H9 (cell line): ENCODE data around the gene AGMO. TPM values are rescaled to one million over a fixed set of nuclear protein-coding genes. Genes with fewer than 3 reads are reported as not detected.

Experiments used
- DNase-seq: peaks from one replicate; pipeline ENCODE4 v3.0.0-alpha.2; 2017
- H2AFZ ChIP-seq: one replicate; pipeline ENCODE4 v1.6.1; 2013; ENCODE audit warnings: mild to moderate bottlenecking, low read length, control low read depth, moderate library complexity
- H2AK5ac ChIP-seq: 2 replicates; pipeline ENCODE4 v1.6.1; 2013; ENCODE audit warnings: low read length, control low read depth, mixed read lengths; ENCODE audit not compliant: insufficient read length
- H2BK120ac ChIP-seq: one replicate; pipeline ENCODE4 v1.6.1; 2013; ENCODE audit warnings: low read depth, mild to moderate bottlenecking, low read length, control low read depth, inconsistent platforms; ENCODE audit not compliant: poor library complexity, severe bottlenecking
- H2BK12ac ChIP-seq: 2 replicates; pipeline ENCODE4 v1.6.1; 2013; ENCODE audit warnings: low read length, control low read depth, mixed read lengths, low read depth; ENCODE audit not compliant: insufficient read length
- H2BK15ac ChIP-seq: 2 replicates; pipeline ENCODE4 v1.6.1; 2013; ENCODE audit warnings: low read depth, low read length, control low read depth
- H2BK20ac ChIP-seq: one replicate; pipeline ENCODE4 v1.6.1; 2013; ENCODE audit warnings: low read depth, mild to moderate bottlenecking, low read length, control low read depth, inconsistent platforms; ENCODE audit not compliant: poor library complexity, severe bottlenecking
- H2BK5ac ChIP-seq: 2 replicates; pipeline ENCODE4 v1.6.1; 2013; ENCODE audit warnings: low read length, control low read depth, mixed read lengths; ENCODE audit not compliant: insufficient read length
- H3K14ac ChIP-seq: 2 replicates; pipeline ENCODE4 v1.6.1; 2013; ENCODE audit warnings: low read length, control low read depth; ENCODE audit not compliant: insufficient read depth
- H3K18ac ChIP-seq: 2 replicates; pipeline ENCODE4 v1.6.1; 2013; ENCODE audit warnings: low read depth, mild to moderate bottlenecking, mixed read lengths, low read length, control low read depth; ENCODE audit not compliant: insufficient read length
- H3K23ac ChIP-seq: 2 replicates; pipeline ENCODE4 v1.6.1; 2013; ENCODE audit warnings: low read length, control low read depth, mixed read lengths, low read depth; ENCODE audit not compliant: insufficient read length
- H3K23me2 ChIP-seq: 2 replicates; pipeline ENCODE4 v1.6.1; 2013; ENCODE audit warnings: low read depth, mild to moderate bottlenecking, mixed read lengths, low read length, control low read depth; ENCODE audit not compliant: insufficient read length, poor library complexity, severe bottlenecking
- H3K27ac ChIP-seq: 2 replicates; pipeline ENCODE4 v1.5.1; 2013; ENCODE audit warnings: low read length, control low read depth, mixed read lengths, low read depth; ENCODE audit not compliant: insufficient read length
- H3K27me3 ChIP-seq: 2 replicates; pipeline ENCODE4 v1.6.1; 2013; ENCODE audit warnings: low read length, control low read depth, inconsistent platforms; ENCODE audit not compliant: insufficient read depth
- H3K4ac ChIP-seq: 2 replicates; pipeline ENCODE4 v1.6.1; 2013; ENCODE audit warnings: low read depth, mild to moderate bottlenecking, control low read depth, inconsistent platforms, low read length, moderate library complexity
- H3K4me1 ChIP-seq: 2 replicates; pipeline ENCODE4 v1.6.1; 2013; ENCODE audit warnings: low read length, control low read depth, inconsistent platforms; ENCODE audit not compliant: insufficient read depth
- H3K4me2 ChIP-seq: 2 replicates; pipeline ENCODE4 v1.6.1; 2013; ENCODE audit warnings: low read length, control low read depth, mixed read lengths; ENCODE audit not compliant: insufficient read length, insufficient read depth
- H3K56ac ChIP-seq: 2 replicates; pipeline ENCODE4 v1.6.1; 2013; ENCODE audit warnings: low read depth, mild to moderate bottlenecking, mixed read lengths, low read length, control low read depth; ENCODE audit not compliant: insufficient read length
- H3K79me1 ChIP-seq: 2 replicates; pipeline ENCODE4 v1.6.1; 2013; ENCODE audit warnings: low read depth, mild to moderate bottlenecking, moderate library complexity, low read length, control low read depth, inconsistent platforms; ENCODE audit not compliant: insufficient read depth, poor library complexity, severe bottlenecking
- H3K79me2 ChIP-seq: 2 replicates; pipeline ENCODE4 v1.6.1; 2013; ENCODE audit warnings: low read length, control low read depth, inconsistent platforms; ENCODE audit not compliant: insufficient read depth
- H3K9ac ChIP-seq: 2 replicates; pipeline ENCODE4 v1.6.1; 2013; ENCODE audit warnings: low read length, control low read depth, mixed read lengths; ENCODE audit not compliant: insufficient read length; ENCODE audit errors: extremely low read depth
- H3K9me3 ChIP-seq: one replicate; pipeline ENCODE4 v1.6.1; 2013; ENCODE audit warnings: low read depth, low read length, inconsistent platforms; ENCODE audit not compliant: control insufficient read depth
- H3T11ph ChIP-seq: one replicate; pipeline ENCODE4 v1.6.1; 2013; ENCODE audit warnings: mild to moderate bottlenecking, low read length, control low read depth, inconsistent platforms
- H4K20me1 ChIP-seq: one replicate; pipeline ENCODE4 v1.6.1; 2013; ENCODE audit not compliant: control insufficient read depth, insufficient read length, insufficient read depth
- H4K5ac ChIP-seq: 2 replicates; pipeline ENCODE4 v1.6.1; 2013; ENCODE audit warnings: low read depth, mild to moderate bottlenecking, mixed read lengths, low read length, control low read depth; ENCODE audit not compliant: insufficient read length
- H4K8ac ChIP-seq: replicated peaks from 2 replicates; pipeline ENCODE4 v1.6.1; 2013; ENCODE audit warnings: low read length, control low read depth, mixed read lengths, low read depth; ENCODE audit not compliant: insufficient read length
- H4K91ac ChIP-seq: 2 replicates; pipeline ENCODE4 v1.6.1; 2013; ENCODE audit warnings: low read depth, mild to moderate bottlenecking, moderate library complexity, mixed read lengths, low read length, control low read depth; ENCODE audit not compliant: insufficient read length
- H3K27ac Mint-ChIP-seq, 3 experiments: 2 replicates in 2 of 3; 3 replicates in 1 of 3; pipeline ENCODE4 v1.8.0; 2020 to 2021; ENCODE audit warnings: mixed read lengths in 3 of 3, mild to moderate bottlenecking in 1 of 3, moderate library complexity in 1 of 3
- H3K27me3 Mint-ChIP-seq: 2 replicates; pipeline ENCODE4 v1.8.0; 2021; ENCODE audit warnings: low read depth, mild to moderate bottlenecking, moderate library complexity, mixed read lengths
- H3K36me3 Mint-ChIP-seq, 3 experiments: 2 replicates in 2 of 3; 3 replicates in 1 of 3; pipeline ENCODE4 v1.8.0; 2020 to 2021; ENCODE audit warnings: low read depth in 3 of 3, mixed read lengths in 3 of 3; ENCODE audit not compliant: insufficient read depth in 1 of 3
- H3K4me1 Mint-ChIP-seq, 2 experiments: 2 replicates each; pipeline ENCODE4 v1.8.0; 2020; ENCODE audit warnings: mixed read lengths in 2 of 2
- H3K4me3 Mint-ChIP-seq, 2 experiments: 2 replicates in 1 of 2; 3 replicates in 1 of 2; pipeline ENCODE4 v1.8.0; 2020 to 2021; ENCODE audit warnings: mild to moderate bottlenecking in 2 of 2, mixed read lengths in 2 of 2, moderate library complexity in 1 of 2
- H3K9me3 Mint-ChIP-seq, 2 experiments: 2 replicates in 1 of 2; 3 replicates in 1 of 2; pipeline ENCODE4 v1.8.0; 2020; ENCODE audit warnings: mild to moderate bottlenecking in 2 of 2, mixed read lengths in 2 of 2, moderate library complexity in 1 of 2
- CTCF ChIP-seq: fragments of 200-600 bp; sonication (generic); conservative IDR thresholded peaks from 3 replicates; pipeline ENCODE4 v1.8.0; 2021; ENCODE audit warnings: antibody characterized with exemption, mild to moderate bottlenecking
- WGBS: extraction: QIAGEN DNeasy Blood & Tissue Kit; methylation state at CpG from one replicate; pipeline ENCODE4 v1.1.7; 2013; ENCODE audit warnings: missing lambda C conversion rate, low lambda C conversion rate, mixed read lengths; ENCODE audit not compliant: insufficient read length; ENCODE audit errors: extremely low coverage; 5-methylcytosine and 5-hydroxymethylcytosine counted together
- total RNA-seq: library from RNA; stranded (reverse); gene quantifications from 2 replicates; pipeline ENCODE4 v1.2.1, GENCODE V29; 2021

AGMO gene
- total RNA-seq, 1 experiment from 2014 or later, result 0.70 TPM

- H3K18ac ChIP-seq, result no peak overlapping the region
- no peak overlapping the region for H4K8ac ChIP-seq
- DNase-seq, result no peak
- H4K20me1 ChIP-seq, result no peaks in the 10 kb centered on the region
- H4K5ac ChIP-seq, result no peak overlapping the region
- no peak overlapping the region for H3K27ac ChIP-seq
- H3K9me3 ChIP-seq, result peaks cover 4% of the 10 kb centered on the region
- Mint-ChIP-seq H3K27ac (no peak overlapping the region), H3K4me3 (no peak overlapping the region), H3K27me3 (no peaks in the 10 kb centered on the region; the same call in 1 of the 2 replicates), H3K4me1 (no peaks in the 10 kb centered on the region), H3K9me3 (peaks cover 21 to 28% of the 10 kb centered on the region in 2 experiments), H3K36me3 (peaks cover 6 to 21% (median 12%) of the 10 kb centered on the region in 3 experiments)
- H3K4me1 ChIP-seq, result no peaks in the 10 kb centered on the region
- H3K23me2 ChIP-seq, result no peaks in the 10 kb centered on the region
- TF ChIP-seq CTCF, result no peak
- H2BK120ac ChIP-seq, result no peak overlapping the region
- H3K9ac ChIP-seq, result no peak overlapping the region
- no peak overlapping the region for H2AK5ac ChIP-seq
- no peak overlapping the region for H2AFZ ChIP-seq
- H3K27me3 ChIP-seq, result no peaks in the 10 kb centered on the region
- H2BK15ac ChIP-seq, result no peak overlapping the region
- no peak overlapping the region for H3K14ac ChIP-seq
- no peaks in the 10 kb centered on the region for H3K79me1 ChIP-seq
- H4K91ac ChIP-seq, result no peak overlapping the region
- no peak overlapping the region for H3T11ph ChIP-seq
- H3K56ac ChIP-seq, result no peak overlapping the region
- H2BK12ac ChIP-seq, result no peak overlapping the region
- H3K79me2 ChIP-seq, result no peaks in the 10 kb centered on the region
- no peak overlapping the region for H2BK20ac ChIP-seq
- H3K4ac ChIP-seq, result no peak overlapping the region
- H2BK5ac ChIP-seq, result no peak overlapping the region
- no peak overlapping the region for H3K23ac ChIP-seq
- no CpG with 5 or more reads among the region's 3 CpGs for WGBS
- no peak overlapping the region for H3K4me2 ChIP-seq
Measured at GRCh38 chr7:15584575-15584974, 22.8 kb upstream of the AGMO start.
